Left hindlimb (tissue), 1 donor: ENCODE measurements around the gene TTLL4.

Experiments used
- DNase-seq: peaks from one replicate; pipeline ENCODE4 v3.0.0-alpha.2; 2018

The TTLL4 gene

DNA sequence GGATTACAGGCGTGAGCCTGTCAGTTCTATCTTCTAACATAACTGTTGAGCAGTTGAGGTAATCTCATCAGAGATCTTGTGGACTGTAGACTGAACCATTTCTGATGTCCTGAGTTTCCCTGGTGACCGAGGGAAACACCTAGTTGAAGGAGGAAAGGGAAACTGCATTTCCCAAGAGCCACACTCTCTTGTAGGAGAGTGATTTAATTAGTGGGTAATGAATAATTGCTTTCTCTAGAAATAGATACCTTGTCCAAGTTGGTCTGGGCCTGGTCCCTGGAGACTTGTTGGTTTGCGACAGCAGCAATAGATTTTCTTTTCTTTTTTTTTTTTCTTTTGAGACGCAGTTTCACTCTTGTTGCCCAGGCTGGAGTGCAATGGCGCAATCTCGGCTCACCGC lies 7.4 kb downstream of the TTLL4 start:
- DNase-seq = no peak

DNA sequence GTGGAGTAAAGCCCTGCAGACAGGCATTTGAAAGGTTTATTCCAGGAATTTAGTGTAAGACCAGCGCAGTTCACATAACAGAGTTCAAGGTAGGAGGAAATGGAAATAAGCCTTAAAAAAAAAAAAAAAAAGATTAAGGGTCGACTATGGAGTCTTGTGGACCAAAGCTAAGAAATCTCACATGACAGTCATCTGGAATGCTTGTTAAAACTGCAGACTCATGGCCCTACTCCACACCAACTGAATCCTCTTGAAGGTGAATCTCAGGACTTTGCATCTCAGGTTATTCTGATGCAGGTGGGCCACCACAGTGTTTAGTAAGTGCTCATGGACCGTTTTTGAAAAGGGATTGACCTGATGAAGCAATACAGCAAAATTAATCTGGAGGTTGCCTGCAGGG lies 8.8 kb downstream of the TTLL4 start:
- DNase-seq = no peak

DNA sequence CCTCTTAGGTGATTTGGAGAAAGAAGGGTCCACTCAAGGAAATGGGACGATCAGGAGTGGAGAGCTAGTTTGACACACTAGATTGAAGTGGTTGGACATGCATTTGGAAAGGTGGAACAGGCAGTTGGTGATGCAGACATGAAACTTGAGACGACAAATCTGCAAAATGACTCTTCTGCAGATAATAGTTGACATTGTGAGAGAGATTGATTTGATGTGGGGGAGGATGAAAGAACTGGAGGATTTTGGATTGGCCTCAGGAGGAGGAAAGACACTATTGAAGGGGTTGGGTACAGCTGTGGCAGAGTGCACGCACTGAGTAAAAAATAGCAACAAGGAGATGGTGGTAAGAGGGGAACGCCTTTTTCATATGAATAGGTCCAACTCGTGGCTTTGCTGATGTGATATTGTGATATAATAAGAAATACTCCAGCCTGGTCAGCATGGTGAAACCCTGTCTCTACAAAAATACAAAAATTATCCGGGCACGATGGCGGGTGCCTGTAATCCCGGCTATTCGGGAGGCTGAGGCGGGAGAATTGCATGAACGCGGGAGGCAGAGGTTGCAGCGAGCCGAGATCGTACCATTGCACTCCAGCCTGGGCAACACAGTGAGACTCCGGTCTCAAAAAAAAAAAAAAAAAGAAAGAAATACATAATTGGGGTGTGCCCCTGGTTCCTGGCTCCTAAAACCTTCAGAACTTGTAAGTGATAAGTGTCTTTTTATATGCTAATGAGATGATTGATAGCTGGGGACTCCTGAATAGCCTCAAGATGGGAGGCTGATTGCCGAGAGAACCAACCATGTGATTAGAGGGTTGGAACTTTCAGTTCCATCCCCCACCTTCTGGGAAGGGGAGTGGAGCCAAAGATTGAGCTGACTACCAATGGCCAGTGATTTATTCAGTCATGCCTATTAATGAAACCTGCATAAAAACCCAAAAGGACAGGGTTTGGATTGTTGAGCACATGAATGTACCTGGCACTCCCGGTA lies 9.7 kb downstream of the TTLL4 start:
- no peak for DNase-seq

DNA sequence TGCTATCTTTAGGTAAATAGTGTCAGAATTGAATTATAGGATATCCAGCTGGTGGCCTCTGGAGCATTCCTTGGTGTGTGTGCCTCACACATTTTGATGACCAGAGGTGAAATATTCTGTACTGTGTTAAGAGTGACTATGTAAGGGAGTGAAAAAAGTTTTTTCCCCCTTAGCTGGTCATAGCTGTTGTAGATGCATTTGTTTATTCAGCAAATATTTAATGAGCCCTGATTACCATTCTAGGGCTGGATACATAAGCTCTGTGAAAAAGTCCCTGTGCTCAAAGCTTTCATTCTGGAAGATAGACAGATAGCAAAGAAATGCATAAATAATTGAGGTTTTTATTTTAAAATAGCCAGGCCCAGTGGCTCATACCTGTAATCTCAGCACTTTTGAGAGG lies 10.9 kb downstream of the TTLL4 start:
- DNase-seq = no peak

DNA sequence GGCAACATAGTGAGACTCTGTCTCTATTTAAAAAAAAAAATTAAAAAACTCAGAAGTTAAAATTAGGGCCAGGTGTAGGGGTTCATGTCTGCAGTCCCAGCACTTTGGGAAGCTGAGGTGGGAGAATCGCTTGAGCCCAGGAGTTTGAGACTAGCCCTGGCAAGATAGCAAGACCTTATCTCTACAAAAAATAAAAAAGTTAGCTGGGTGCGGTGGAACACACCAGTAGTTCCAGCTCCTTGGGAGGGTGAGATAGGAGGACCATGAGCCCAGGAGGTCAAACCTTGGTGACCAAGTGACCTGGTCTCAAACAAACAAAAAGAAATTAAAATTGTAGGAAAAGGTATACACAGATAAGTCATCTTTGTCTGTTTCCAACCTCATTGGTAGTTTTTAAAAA lies 11.3 kb downstream of the TTLL4 start:
- DNase-seq = no peak

DNA sequence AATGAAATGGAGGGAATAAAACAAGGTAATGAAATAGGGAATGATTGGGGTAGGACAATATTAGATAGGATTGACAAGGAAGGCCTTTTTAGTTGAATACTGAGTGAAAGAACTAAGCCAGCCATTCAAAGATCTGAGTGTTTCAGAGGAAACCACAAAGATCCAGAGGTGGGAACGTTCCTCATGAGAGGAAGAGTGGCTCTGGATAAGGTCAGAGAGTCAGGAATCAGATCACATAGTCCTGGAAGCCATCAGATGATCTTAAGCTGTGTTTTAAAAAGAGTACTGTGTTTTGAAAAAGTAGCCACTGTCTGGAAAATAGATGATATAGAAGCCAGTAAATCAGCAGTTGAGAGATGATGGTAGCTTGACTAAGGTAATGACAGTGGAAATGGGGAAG lies 11.8 kb downstream of the TTLL4 start:
- DNase-seq = no peak

DNA sequence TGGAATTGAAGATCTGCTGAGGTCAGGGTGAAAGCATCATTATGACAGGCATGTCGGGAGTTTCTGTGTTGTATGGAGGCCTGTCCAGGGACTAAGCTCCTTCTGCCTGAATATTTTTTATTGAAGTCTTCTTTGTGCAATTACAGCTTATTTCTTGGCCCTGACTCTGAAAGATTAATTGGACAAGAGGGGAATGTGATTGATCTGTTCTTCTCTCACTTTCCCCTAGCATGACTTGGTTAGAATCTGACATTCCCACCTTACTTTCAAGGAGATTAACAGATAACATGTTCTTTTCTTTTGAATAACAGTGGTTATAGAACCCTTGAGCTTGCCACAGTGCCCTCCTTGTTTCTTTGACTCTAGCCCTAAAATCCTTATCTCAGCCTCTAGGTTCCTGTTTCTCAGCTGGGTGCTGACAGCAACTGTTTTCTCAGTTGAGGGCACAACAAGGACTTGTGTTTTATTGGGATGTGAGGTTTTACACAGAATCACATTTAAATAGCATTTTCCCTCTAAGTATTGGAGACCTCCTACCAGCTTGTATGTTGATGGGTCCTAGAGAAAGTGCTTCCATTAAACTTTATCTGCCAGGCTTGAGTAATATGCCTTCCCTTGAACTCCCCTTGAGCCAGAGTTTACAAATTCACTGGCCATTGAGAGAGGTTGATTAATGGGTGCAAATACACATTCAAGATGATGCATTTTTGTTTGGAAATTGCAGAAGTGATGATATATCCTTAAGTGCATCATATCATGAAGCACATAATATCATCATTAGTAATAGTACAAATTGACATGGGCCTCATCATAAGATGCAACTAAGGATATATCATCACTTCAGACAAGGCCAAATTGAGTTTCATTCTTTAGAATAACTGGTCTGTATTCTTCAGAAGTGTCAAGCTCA lies 12.5 kb downstream of the TTLL4 start:
- DNase-seq = no peak

DNA sequence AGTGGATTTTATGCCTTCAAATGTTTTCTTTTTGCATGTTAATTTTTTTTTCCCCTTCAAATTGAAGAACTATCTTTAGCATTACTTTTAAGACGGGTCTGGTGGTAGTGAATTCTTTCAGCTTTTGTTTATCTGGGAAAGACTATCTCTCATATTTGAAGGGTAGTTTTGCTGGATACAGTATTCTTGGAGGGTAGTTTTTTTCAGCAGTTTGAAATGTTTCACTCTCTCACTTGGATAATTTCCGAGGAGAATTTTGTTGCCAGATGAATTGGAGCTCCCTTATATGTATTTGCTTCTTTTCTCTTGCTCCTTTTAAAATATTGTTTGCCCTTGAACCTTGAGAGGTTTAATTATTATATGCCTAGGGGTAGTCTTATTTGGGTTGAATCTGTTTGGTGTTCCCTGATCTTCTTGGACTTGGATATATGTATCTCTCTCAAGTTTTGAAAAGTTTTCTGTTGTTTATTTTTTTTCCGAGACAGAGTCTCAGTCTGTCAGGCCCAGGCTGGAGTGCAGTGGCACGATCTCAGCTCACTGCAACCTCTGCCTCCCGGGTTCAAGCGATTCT lies 15.5 kb downstream of the TTLL4 start:
- no peak for DNase-seq

DNA sequence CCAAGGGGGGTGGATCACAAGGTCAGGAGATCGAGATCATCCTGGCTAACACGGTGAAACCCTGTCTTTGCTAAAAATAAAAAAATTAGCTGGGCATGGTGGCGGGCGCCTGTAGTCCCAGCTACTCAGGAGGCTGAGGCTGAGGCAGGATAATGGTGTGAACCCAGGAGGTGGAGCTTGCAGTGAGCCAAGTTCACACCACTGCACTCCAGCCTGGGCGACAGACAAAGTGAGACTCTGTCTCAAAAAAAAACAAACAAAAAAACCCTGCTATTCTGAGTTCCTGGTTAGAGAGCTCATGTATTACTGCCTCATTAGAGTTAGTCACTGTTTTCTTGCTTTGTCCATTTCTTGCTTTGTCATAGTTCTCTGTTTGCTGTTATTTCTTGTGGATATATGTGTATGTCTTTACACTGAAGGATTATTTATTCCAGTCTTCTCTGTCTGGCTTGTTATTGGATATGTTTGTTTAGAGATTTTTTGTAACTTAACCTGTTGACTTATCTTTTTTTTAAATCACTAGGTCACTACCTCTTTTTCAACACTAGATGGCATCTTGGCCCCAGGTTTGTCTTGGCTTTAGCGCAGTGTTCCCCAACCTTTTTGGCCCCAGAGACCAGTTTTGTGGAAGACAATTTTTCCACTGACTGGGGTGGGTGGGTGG lies 17.0 kb downstream of the TTLL4 start:
- no peak for DNase-seq

DNA sequence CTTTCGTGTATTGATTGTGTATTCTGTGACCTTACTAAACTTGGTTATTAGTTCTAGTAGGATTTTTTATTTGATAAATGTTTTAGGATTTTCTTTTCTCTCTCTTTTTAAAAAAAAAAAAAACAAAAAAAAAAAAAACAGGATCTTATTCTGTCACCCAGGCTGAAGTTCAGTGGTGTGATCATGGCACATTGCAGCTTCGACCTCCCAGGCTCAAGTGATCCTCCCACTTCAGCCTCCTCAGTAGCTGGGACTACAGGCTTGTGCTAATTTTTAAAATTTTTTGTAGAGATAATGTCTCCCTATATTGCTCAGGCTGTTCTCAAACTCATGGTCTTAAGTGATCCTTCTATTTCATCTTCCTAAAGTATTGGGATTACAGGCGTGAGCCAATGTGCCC lies 19.0 kb downstream of the TTLL4 start:
- no peak for DNase-seq

DNA sequence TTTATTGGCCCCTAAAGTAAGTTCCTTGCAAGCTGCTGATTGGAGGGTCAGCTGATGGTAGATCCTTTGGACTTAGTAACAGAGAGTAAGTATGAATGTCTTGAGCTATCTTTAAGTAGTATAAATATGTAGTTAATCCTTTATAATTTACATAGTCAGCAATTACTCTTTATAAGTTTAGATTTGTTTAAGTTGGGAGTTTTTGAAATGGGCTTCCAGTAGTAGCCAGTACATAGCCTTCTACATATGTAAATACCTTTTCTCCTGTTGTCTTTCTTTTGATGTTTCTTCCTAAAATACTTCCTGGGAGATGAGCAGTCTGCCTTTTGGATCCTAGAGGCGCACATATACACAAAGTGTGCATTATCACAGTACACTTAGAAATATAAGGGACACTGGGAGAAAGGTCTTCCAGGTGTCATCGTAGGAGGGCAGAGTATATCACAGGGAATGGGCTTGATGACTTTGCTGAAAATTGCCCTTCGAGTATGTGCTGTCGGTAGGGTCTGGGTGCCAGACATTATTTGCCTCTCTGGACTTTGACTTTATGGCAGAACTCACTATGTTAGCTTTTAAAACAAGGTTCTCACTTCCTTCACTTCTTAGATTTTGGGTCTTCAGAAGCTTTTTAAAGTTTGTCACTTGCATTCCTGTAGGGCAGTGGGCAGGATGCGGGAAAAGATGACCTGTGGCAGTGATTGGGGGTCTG lies 21.6 kb downstream of the TTLL4 start:
- no peak for DNase-seq

DNA sequence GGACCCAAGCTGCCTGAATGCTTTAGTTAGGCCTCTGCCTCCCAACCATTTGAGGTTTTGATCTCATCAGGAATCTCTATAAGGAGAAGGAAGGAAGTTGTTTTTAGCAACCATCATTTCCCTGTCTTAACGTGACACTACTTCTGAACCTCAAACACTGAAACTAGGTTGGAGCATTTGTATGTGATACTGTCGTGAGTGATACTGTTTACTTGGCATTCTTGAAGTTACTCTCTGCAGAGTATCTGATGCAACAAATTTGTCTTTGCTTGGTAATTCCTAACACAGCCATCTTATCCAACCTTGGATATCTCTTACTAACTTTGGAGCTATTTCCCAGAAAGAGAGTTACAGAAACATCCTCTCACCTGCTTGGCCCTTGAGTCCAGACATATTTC lies 22.1 kb downstream of the TTLL4 start:
- no peak for DNase-seq

DNA sequence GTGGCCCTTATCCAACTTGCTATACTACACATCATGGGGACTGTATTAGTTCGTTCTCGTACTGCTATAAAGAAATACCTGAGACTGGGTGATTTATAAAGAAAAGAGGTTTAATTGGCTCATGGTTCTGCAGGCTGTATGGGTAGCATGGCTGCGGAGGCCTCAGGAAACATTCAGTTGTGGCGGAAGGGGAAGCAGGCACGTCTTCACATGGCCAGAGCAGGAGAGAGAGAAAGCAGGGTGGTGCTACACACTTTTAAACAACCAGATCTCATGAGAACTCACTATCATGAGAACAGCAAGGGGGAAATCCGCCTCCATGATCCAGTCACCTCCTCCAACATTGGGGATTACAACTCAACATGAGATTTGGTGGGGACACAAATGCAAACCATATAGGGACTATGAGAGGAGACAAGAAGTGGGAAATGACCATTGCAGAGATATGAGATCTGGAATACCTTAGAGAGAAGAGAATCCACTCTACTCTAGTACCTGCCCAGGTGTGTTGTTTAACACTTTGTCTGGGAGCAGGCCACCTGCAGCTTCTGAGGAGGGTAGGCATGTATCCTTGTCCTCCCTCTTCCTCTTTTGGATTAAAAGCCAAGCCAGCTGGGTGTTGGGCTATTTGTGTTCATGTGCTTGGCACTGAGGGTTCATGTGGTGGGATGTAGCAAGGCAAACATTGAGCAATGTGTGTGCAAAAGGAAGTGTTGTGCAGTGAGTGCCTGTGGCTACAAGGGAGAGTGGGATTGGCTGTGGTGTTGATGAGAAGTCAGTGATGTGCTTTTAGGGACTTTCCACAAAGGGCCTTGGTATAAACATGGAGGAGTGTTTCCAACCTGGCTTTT lies 22.8 kb downstream of the TTLL4 start:
- DNase-seq = no peak

DNA sequence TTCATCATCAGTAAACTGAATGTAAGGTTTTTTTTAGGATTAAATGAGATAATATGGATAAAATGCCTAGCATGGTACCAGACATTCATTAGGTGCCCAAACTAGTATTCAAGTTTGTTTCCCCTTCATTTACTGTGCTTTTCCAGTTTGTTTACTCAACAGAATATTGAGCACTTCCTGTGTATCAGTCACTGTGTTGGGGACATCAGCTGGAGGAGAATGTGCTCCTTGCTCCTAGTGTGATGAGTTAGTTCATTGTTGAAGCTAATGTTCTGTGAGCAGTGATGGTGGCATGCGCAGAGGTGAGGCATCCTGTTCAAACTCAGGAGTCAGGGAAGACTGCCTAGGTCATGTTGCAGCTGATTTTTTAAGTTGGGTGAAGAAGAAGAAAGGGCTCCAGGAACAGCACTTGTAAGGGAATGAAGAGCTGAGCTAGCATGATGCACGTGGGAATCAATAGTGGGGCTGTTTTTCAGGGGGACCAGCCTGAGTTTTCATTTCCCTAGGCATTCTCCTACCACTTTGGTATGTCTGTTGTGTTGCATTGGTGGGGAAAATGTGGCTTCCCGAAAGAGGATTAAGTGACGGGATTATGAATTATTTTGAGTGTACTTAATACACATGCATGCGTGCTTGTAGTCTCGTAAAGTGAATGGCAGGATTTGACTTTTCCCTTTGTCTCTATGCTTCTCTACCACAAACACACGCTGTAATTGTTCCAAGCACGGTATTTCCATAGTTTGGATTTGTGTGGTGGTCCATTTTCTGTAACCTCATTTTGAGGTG lies 23.7 kb downstream of the TTLL4 start:
- no peak for DNase-seq

DNA sequence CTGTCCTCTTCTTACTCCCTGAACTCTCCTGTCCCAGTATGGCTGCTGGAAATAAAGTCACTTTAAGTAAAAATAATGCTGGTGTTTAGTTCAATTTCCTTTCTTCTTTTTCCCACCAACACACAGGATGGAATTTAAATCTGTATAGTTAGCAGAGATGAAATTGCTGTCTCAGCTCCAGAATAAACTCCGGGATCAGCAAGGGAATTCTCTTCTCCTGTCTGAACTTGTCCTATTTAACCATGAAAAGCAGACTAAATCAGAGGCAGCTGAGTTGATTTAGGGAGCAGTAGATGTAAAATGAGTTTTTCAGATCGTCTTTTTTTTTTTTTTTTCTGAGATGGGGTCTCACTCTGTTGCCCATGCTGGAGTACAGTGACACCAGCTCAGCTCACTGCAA lies 25.9 kb downstream of the TTLL4 start:
- DNase-seq = no peak

DNA sequence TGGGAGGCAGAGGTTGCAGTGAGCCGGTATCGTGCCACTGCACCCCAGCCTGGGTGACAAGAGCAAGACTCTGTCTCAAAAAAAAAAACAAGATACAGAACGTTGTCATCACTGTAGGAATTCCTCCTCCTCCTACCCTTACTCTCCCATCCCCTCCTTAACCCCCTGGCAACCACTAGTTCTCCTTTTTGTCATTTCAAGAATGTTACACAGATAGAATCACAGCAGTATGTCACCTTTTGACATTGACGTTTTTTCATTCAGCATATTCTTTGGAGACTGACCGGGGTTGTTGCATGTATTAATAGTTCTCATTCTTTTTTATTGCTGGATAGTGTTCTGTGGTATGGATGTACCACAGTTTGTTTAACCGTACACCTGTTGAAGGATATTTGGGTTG lies 32.4 kb downstream of the TTLL4 start:
- no peak for DNase-seq

DNA sequence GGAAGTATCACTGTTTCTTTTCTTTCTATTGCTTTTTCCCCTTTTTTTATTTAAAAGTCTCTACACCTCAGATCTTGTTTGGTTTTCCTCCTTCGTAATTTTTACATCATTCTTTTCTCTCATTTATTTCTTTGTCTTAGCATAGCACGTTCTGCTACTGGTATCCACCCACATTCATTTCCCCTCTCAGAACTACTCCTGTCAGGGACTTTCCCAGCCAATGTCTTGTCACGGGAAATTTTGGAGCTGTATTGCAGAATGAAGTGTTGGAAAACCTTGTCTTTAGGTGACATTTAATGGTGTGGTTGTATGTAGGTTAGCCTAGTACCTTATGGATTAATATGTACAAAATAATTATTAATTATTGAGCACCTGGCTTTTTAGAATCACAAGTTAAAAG lies 34.0 kb downstream of the TTLL4 start:
- no peak for DNase-seq

DNA sequence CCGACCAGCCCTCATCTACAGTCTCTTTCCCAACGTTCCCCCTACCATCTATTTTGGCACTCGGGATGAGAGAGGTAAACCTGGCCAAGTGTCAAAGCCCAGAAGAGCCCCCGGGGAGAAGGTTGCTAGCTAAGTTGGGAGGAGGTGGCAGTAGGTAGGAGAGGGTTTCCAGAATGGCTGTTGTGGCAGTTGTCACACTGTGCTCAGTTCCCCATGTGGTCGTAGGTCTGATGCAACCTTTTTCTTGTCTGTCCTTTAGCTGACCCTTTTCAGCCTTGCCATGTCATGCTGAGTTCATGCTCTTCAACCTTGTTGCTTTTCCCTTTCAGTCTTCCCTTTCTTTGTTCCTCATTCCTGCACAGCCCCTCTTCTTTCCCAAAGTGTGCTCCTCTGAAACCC lies 34.5 kb downstream of the TTLL4 start:
- no peak for DNase-seq

DNA sequence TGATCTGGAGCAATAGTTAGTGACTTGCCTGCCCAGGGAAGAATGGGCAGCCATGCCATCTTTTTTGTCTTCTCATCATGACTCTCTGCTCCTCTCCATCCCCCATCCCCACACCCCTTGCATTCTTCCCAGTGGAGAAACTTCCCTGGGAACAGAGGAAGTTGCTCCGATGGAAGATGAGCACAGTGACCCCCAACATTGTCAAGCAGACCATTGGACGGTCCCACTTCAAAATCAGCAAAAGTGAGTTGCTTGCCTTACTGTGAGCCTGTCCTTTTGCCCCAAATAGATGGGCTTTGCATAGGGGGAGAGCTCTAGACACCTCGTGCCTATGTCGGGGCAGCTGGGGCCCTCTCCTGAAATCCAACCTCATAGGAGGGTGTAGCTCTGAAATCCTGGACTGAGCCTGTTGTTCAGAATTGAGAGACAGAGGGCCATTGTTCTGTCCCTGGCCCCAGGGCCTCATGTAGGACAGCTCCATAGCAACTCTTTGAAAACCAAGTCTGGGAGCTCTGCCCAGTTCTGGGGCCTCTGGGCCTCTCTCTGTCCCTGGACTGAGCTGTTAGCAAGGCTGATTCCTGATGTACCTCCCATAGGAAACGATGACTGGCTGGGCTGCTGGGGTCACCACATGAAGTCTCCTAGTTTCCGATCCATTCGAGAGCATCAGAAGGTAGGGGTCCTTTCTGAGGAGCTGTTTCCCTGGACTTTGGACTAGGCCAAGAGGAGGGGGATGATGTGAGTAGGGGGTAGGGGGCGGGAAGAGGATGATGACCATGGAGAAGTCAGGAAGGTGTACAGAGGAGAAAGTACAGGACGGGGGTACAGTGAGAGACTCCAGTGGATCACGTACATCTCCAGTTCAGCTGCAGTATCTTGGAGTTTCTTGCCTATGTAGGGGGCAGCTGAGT lies 35.2 kb downstream of the TTLL4 start:
- peak; percentile 70 for DNase-seq
